Fibroblast of the aortic adventitia (primary cell): ENCODE results near the gene MCC. TPM values are rescaled to one million over a fixed set of nuclear protein-coding genes. Genes with fewer than 3 reads are reported as not detected.

Experiments
- DNase-seq: peaks from one replicate; pipeline ENCODE4 v3.0.0-alpha.2; 2010; ENCODE audit warnings: low read depth
- H3K4me3 ChIP-seq: 2 replicates; pipeline ENCODE4 v1.5.1; 2011; ENCODE audit warnings: low read depth, mild to moderate bottlenecking, control low read depth, low read length, moderate library complexity
- CTCF ChIP-seq: IDR thresholded peaks from 2 replicates; pipeline ENCODE4 v1.5.1; 2011; ENCODE audit warnings: mild to moderate bottlenecking, low read length, control low read depth, inconsistent platforms; ENCODE audit not compliant: insufficient read depth
- total RNA-seq: library from RNA; depleted of rRNA; stranded (reverse); fragments of >200 nt; gene quantifications from 2 replicates; pipeline ENCODE4 v1.2.3, GENCODE V29; 2012; ENCODE audit warnings: low replicate concordance

Gene MCC
- total RNA-seq, 1 donor = 62.4 TPM

GRCh38 chr5:113039934-113040285 lies 448.3 kb downstream of the MCC start:
- no peak for DNase-seq
- no peak overlapping the region for H3K4me3 ChIP-seq
- no peak for TF ChIP-seq CTCF

GRCh38 chr5:113039229-113039933 lies 448.9 kb downstream of the MCC start:
- TF ChIP-seq CTCF = no peak
- no peak overlapping the region for H3K4me3 ChIP-seq
- no peak for DNase-seq

- no peak for TF ChIP-seq CTCF
- no peak for DNase-seq
- H3K4me3 ChIP-seq = no peak overlapping the region
Measured at GRCh38 chr5:113038714-113039113, 449.5 kb downstream of the MCC start.

- no peak for DNase-seq
- no peak overlapping the region for H3K4me3 ChIP-seq
- TF ChIP-seq CTCF = no peak
Measured at GRCh38 chr5:113038136-113038535, 450.1 kb downstream of the MCC start.

GRCh38 chr5:113036826-113037225 lies 451.4 kb downstream of the MCC start:
- no peak overlapping the region for H3K4me3 ChIP-seq
- DNase-seq = no peak
- no peak for TF ChIP-seq CTCF

GRCh38 chr5:113036321-113036720 lies 451.9 kb downstream of the MCC start:
- no peak for DNase-seq
- TF ChIP-seq CTCF = no peak
- H3K4me3 ChIP-seq = no peak overlapping the region

GRCh38 chr5:113035096-113035495 lies 453.2 kb downstream of the MCC start:
- TF ChIP-seq CTCF = no peak
- no peak for DNase-seq
- no peak overlapping the region for H3K4me3 ChIP-seq
